ENCODE measurements around the gene STRBP. TPM values are rescaled to one million over a fixed set of nuclear protein-coding genes. Genes with fewer than 3 reads are reported as not detected.

The STRBP gene
- total RNA-seq: 3.3 and 3.4 TPM in 2 replicates

GRCh38 chr9:123268465-123269259 is at the start of gene STRBP:
Gene STRBP, minus strand, starts transcription at chr9:123268586. Its CDS starts 84,452 bp downstream, at chr9:123184134.

Other genes with a start within 250 kb of the STRBP start
- 0.87 and 1.1 TPM in 2 replicates for gene GPR21, start 234.9 kb downstream of the STRBP start, total RNA-seq
- gene CRB2, start 87.6 kb upstream of the STRBP start, total RNA-seq: not detected in 2 replicates

All from aortic smooth muscle cell (primary cell).